Activated CD4-positive, alpha-beta memory T cell treated with anti-CD3 and anti-CD28 coated beads, Interleukin-2, amount 10 ng/mL, durations not matched to agents 7 days and 5 days (primary cell): ENCODE data around the gene PET100. TPM values are rescaled to one million over a fixed set of nuclear protein-coding genes. Genes with fewer than 3 reads are reported as not detected.

Source experiments
- CTCF ChIA-PET: fragments of 350-600 bp; sonication (Branson Sonifier 250); formaldehyde crosslinking; loops from one replicate; lab custom pipeline; 2021; ENCODE audit warnings: antibody characterized with exemption, inconsistent platforms; lab: Charles Lee
- POLR2A ChIA-PET: fragments of 350-600 bp; sonication (Branson Sonifier 250); formaldehyde crosslinking; loops from one replicate; lab custom pipeline; 2021; ENCODE audit warnings: antibody characterized with exemption; lab: Charles Lee
- DNase-seq: peaks from one replicate; pipeline ENCODE4 v3.0.0-alpha.2; 2020
- H3K27ac Mint-ChIP-seq: one replicate; pipeline ENCODE4 v1.8.0; 2021; ENCODE audit warnings: mild to moderate bottlenecking, mixed read lengths
- H3K27me3 Mint-ChIP-seq: one replicate; pipeline ENCODE4 v1.8.0; 2021; ENCODE audit warnings: mixed read lengths
- H3K36me3 Mint-ChIP-seq: one replicate; pipeline ENCODE4 v1.8.0; 2021; ENCODE audit warnings: low read depth, mixed read lengths
- H3K4me1 Mint-ChIP-seq: one replicate; pipeline ENCODE4 v1.8.0; 2021; ENCODE audit warnings: mixed read lengths
- H3K4me3 Mint-ChIP-seq: one replicate; pipeline ENCODE4 v1.8.0; 2021; ENCODE audit warnings: mild to moderate bottlenecking, mixed read lengths
- H3K9me3 Mint-ChIP-seq: one replicate; pipeline ENCODE4 v1.8.0; 2021; ENCODE audit warnings: mixed read lengths
- total RNA-seq, 2 experiments: library from RNA; stranded (reverse); gene quantifications; one replicate each; pipeline ENCODE4 v1.2.3, GENCODE V29; 2021

Gene PET100
- total RNA-seq, 2 experiments from 2014 or later, result 123 to 136 TPM

DNA sequence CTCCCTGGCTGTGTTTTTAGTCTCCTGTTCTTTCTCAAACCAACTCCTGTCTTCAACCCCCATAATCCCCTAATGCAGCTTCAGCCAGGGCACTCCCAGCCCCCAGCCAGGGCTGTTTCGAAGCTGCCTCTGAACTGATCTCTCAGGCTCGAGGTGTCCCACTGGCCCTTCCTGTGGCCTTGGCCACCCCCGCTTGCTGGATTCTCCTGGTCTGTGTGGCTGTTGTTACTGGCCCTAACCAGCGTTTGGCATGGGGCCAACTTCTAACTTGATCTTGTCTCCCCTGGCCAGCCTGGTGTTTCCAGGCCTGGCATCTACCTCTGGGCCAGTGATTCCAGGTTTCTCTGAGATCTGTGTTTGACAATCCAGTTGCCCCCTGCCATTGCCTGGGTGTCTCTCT lies 11.2 kb upstream of the PET100 start:
- POLR2A ChIA-PET, result interaction anchor here (1.4 kb wide), 1 partner anchor 12 kb away, joined by 5 read pairs; the partner anchor contains the start of genes PET100 and XAB2
- H3K27me3 Mint-ChIP-seq, result no peaks in the 10 kb centered on the region
- no peak overlapping the region for H3K4me3 Mint-ChIP-seq
- peaks cover 22% of the 10 kb centered on the region for H3K36me3 Mint-ChIP-seq
- H3K27ac Mint-ChIP-seq, result no peak overlapping the region
- no peaks in the 10 kb centered on the region for H3K4me1 Mint-ChIP-seq
- no peak for DNase-seq
- no peaks in the 10 kb centered on the region for H3K9me3 Mint-ChIP-seq
- CTCF ChIA-PET, result no interaction called here

GRCh38 chr19:7618771-7619510 lies 10.7 kb upstream of the PET100 start:
- Mint-ChIP-seq H3K9me3 (no peaks in the 10 kb centered on the region), H3K27me3 (no peaks in the 10 kb centered on the region), H3K4me3 (no peak overlapping the region), H3K36me3 (peaks cover 22% of the 10 kb centered on the region), H3K4me1 (no peaks in the 10 kb centered on the region), H3K27ac (no peak overlapping the region)
- CTCF ChIA-PET, result no interaction called here
- POLR2A ChIA-PET, result interaction anchor here (1.4 kb wide), 2 partner anchors 11 kb away, joined by 5 to 7 read pairs; partner anchors contain the start of genes PET100 and XAB2
- no peak for DNase-seq

DNA sequence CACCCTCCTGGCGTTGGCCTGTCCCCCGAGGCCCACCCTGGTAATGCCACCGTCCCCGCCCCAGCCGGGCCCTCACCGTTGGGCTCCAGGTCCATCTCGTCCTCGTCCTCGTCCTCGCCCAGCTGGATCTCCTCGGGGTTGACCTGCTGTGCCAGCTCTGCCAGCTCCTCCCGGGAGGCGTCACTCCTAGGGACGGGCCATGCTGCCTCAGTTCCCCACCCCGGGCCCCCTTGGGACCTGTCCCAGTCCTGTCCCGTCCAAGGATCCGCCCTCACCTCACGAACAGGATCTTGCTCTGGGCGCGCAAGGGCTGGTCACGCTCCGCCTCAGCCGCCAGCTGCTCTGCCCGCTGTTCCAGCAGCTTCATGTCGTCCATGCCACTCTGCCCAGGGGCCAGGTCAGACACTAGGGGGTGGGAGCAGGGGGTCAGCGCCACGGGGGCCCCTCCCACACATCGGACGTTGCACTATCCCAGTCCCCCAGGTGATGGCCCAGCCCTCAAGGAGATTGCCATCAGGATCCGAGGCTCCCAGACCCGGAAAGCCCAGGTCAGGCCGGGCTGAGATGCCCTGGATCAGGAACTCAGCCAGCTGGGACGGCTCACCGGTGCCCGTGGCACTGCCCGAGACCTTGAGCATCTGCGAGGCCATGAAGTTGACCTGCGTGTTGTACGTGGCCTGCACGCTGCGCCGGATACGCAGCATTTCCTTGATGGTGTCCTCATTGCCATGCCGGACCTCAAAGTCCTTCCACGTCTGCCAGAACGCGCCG lies 9.7 kb upstream of the PET100 start:
- H3K36me3 Mint-ChIP-seq, result peaks cover 24% of the 10 kb centered on the region
- no peak overlapping the region for H3K27ac Mint-ChIP-seq
- no peaks in the 10 kb centered on the region for H3K4me1 Mint-ChIP-seq
- POLR2A ChIA-PET, result interaction anchor here (1.4 kb wide), 1 partner anchor 10 kb away, joined by 7 read pairs; the partner anchor contains the start of genes PET100 and XAB2
- no peak overlapping the region for H3K4me3 Mint-ChIP-seq
- no peak for DNase-seq
- CTCF ChIA-PET, result interaction anchor here (0.5 kb wide), 1 partner anchor 52 kb away, joined by 4 read pairs; no protein-coding TSS in a partner anchor
- no peaks in the 10 kb centered on the region for H3K9me3 Mint-ChIP-seq
- no peaks in the 10 kb centered on the region for H3K27me3 Mint-ChIP-seq

DNA sequence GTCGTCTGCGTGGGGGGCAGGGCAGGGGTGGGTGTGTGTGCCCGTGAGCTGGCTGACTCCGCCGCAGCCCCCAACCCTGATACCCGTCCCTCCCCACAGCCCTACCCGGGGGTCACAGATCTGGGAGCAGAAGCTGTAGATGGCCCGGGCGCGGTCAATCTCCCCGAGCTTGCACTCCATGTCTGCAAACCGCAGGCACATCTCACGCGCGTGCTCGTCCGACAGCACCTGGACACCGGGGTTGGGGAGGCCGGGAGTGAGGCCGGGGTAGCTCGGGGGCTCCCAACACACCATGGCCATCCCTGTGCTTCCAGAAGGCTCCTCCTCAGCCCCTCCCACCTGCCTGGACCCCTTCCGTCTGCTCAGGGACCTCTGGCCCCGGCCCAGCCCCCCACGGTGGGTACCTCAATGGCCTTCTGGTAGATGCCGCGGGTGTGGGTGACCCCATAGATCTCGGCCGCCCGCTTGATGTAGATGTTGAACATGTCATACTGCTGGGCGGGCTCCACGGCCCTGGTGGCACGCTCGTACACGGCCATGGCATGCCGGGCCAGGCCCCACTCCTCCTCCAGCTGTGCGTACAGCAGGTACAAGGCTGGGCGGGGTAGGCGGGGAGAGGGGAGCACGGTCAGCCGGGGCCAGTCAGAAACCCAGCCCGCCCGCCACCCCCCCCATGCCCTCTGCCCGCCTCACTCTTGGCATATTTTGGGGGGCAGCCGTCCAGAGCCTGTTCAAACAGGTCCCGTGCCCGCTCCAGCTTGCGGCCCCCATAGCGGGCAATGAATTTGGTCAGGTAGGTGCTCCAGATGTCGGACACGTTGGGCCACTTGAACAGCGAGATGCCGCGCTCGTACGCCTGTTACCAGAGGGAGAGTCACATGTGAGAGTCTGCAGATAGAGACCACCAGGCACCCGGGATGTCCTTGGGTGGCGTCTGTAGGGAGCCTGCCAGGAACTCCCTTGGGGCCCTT lies 8.9 kb upstream of the PET100 start:
- no peaks in the 10 kb centered on the region for H3K4me1 Mint-ChIP-seq
- CTCF ChIA-PET, result interaction anchor here (0.5 kb wide), 1 partner anchor 53 kb away, joined by 4 read pairs; no protein-coding TSS in a partner anchor
- H3K36me3 Mint-ChIP-seq, result peaks cover 24% of the 10 kb centered on the region
- POLR2A ChIA-PET, result interaction anchor here (1.4 kb wide), 1 partner anchor 9 kb away, joined by 7 read pairs; the partner anchor contains the start of genes PET100 and XAB2
- DNase-seq, result no peak
- no peak overlapping the region for H3K4me3 Mint-ChIP-seq
- no peaks in the 10 kb centered on the region for H3K27me3 Mint-ChIP-seq
- H3K27ac Mint-ChIP-seq, result no peak overlapping the region
- no peaks in the 10 kb centered on the region for H3K9me3 Mint-ChIP-seq

DNA sequence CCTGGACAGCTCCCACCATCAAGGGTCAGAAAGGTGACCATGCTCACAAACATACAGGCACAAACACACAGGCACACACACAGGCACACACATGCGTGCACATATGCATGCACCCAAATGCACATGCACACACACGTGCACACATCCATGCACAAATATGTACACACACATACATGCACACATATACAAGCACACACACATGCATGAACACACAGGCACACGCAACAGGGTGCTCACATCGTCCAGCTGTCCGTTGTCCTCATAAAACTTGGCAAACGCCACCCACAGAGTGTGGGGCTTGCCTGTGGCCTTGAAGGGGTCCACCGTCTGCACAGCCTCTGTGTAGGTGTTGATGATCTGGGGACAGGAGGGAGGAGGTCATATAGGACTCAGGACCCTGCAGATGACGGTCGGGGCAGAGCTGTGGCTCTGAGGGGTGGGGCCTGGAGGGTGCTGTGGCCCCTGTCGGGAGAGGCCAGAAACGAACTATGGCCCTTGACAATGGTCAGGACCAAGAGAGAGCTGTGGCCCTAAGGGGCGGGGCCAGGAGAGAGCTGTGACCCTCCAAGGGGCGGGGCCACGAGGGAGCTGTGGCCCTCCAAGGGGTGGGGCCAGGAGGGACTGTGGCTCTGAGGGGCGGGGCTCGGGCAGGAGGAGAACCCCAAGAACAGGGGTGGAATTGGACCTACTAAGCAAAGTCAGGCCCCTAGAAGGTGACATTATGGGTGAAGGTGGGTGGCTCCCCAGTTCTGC lies 6.5 kb upstream of the PET100 start:
- Mint-ChIP-seq H3K27ac (no peak overlapping the region), H3K9me3 (no peaks in the 10 kb centered on the region), H3K36me3 (peaks cover 30% of the 10 kb centered on the region), H3K4me3 (no peak overlapping the region), H3K4me1 (peaks cover 6% of the 10 kb centered on the region), H3K27me3 (no peaks in the 10 kb centered on the region)
- ChIA-PET POLR2A (interaction anchor here (1.0 to 1.2 kb wide), 3 partner anchors 10 to 14 kb away, joined by 3 read pairs; partner anchors contain the start of genes PCP2 and STXBP2), CTCF (no interaction called here)
- no peak for DNase-seq

GRCh38 chr19:7623725-7624603 lies 5.6 kb upstream of the PET100 start:
- no peak overlapping the region for H3K27ac Mint-ChIP-seq
- H3K27me3 Mint-ChIP-seq, result no peaks in the 10 kb centered on the region
- H3K36me3 Mint-ChIP-seq, result peaks cover 26% of the 10 kb centered on the region
- no peaks in the 10 kb centered on the region for H3K9me3 Mint-ChIP-seq
- no peak overlapping the region for H3K4me3 Mint-ChIP-seq
- POLR2A ChIA-PET, result interaction anchor here (1.0 to 1.2 kb wide), 3 partner anchors 9 to 11 kb away, joined by 3 to 4 read pairs (median 3); no protein-coding TSS in a partner anchor
- CTCF ChIA-PET, result no interaction called here
- DNase-seq, result no peak
- peaks cover 14% of the 10 kb centered on the region for H3K4me1 Mint-ChIP-seq

- H3K4me1 Mint-ChIP-seq, result peaks cover 23% of the 10 kb centered on the region
- DNase-seq, result no peak
- H3K27me3 Mint-ChIP-seq, result no peaks in the 10 kb centered on the region
- no peak overlapping the region for H3K4me3 Mint-ChIP-seq
- CTCF ChIA-PET, result no interaction called here
- no peaks in the 10 kb centered on the region for H3K9me3 Mint-ChIP-seq
- POLR2A ChIA-PET, result interaction anchor here (1.0 to 1.2 kb wide), 2 partner anchors 8 to 11 kb away, joined by 3 to 4 read pairs; no protein-coding TSS in a partner anchor
- H3K27ac Mint-ChIP-seq, result no peak overlapping the region
- H3K36me3 Mint-ChIP-seq, result peaks cover 33% of the 10 kb centered on the region
Measured at GRCh38 chr19:7624810-7625209, 4.8 kb upstream of the PET100 start.

DNA sequence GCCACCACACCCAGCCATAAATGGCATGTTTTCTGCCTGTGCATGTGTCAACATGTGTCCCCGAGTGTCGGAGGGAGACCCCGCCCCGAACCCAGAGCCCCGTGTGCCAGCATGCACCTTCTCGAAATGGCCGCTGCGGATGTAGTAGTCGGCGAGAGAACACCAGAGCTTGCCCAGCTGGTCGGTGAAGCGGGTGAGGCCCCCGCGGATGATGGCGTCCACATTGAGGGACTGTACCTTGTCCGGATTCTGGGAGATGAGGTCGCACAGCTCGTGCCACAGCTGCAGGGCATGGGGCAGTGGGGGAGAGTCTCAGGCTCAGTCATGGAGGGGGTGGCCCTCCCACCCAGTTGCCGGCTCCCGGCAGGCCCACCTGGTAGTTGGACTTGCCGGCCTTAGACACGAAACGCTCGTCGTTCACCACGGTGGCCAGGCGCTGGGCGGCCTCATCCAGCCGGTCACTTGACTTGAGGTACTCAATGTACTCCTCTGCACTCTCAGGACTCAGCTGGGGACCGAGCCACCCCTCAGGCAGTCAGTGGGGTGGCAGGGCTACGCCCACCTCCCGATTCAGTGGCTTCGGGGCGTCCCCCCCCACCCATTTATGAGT lies 3.7 kb upstream of the PET100 start:
- H3K4me3 Mint-ChIP-seq, result no peak overlapping the region
- H3K27ac Mint-ChIP-seq, result no peak overlapping the region
- peaks cover 33% of the 10 kb centered on the region for H3K36me3 Mint-ChIP-seq
- no peaks in the 10 kb centered on the region for H3K9me3 Mint-ChIP-seq
- no peaks in the 10 kb centered on the region for H3K27me3 Mint-ChIP-seq
- H3K4me1 Mint-ChIP-seq, result peaks cover 31% of the 10 kb centered on the region
- DNase-seq, result no peak
- ChIA-PET CTCF (no interaction called here), POLR2A (interaction anchor here (4.7 kb wide), 1 partner anchor 12 kb away, joined by 35 read pairs; the partner anchor contains the start of gene STXBP2)

- Mint-ChIP-seq H3K4me1 (peaks cover 37% of the 10 kb centered on the region), H3K27me3 (no peaks in the 10 kb centered on the region), H3K4me3 (no peak overlapping the region), H3K27ac (no peak overlapping the region), H3K36me3 (peaks cover 26% of the 10 kb centered on the region), H3K9me3 (no peaks in the 10 kb centered on the region)
- CTCF ChIA-PET, result interaction anchor here (1.1 to 1.5 kb wide), 2 partner anchors 54 to 59 kb away, joined by 3 read pairs; partner anchors contain the start of gene TRAPPC5
- POLR2A ChIA-PET, result interaction anchor here (1.7 to 4.7 kb wide), 2 partner anchors 11 to 30 kb away, joined by 4 to 35 read pairs; partner anchors contain the start of gene STXBP2
- no peak for DNase-seq
Measured at GRCh38 chr19:7627166-7627565, 2.4 kb upstream of the PET100 start.

DNA sequence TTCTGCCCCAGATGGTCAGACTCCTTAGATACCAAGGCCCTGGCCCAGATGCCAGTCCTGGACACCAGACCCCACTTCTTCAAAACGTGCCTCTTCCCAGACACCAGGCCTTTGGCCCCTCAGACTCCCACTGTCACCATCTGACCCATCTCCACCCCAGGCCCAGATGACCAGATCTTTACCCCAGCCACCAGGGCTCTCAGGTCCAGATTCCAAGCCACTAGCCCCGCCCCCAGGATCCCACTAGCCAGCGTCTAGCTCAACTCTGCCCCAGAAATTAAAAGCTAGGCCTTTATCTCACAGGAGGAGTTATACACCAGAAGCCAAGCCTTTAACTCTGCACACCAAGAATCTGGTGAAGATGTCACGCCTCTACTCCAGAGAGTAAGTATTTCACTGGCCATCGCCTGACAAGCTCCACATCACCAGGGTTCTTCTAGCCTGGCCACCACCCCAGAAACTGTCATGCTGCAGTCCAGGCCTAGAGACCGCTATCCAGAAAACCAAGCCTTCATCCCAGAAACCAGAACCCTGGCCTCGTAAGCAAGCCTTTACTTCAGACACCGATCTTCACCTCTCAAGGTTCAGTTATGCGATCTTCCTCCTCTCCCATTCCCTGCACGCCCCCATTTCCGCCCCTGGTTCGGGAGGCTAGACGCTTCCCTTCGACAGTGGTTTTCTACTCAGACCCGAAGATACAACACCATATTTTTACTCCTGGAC lies 843 bp upstream of the PET100 start:
- Mint-ChIP-seq H3K4me1 (peaks cover 37% of the 10 kb centered on the region), H3K36me3 (peaks cover 17% of the 10 kb centered on the region), H3K27me3 (no peaks in the 10 kb centered on the region), H3K4me3 (peak overlapping the region; percentile 99), H3K9me3 (no peaks in the 10 kb centered on the region), H3K27ac (peak overlapping the region; percentile 99)
- DNase-seq, result no peak
- ChIA-PET CTCF (interaction anchor here (1.0 to 2.1 kb wide), 6 partner anchors 24 to 529 kb away, joined by 3 to 14 read pairs (median 4); partner anchors contain the start of gene TRAPPC5), POLR2A (interaction anchor here (0.8 to 4.7 kb wide), 19 partner anchors 9 to 559 kb away, joined by 3 to 35 read pairs (median 5); partner anchors contain the start of genes ARHGEF18, MAP2K7, MCOLN1 and PNPLA6)
